Neural cell (in vitro differentiated cells): Measurements from ENCODE around the gene HSD3B7. TPM values are rescaled to one million over a fixed set of nuclear protein-coding genes. Genes with fewer than 3 reads are reported as not detected.

Source experiments
- H2AFZ ChIP-seq: fragments of 200-600, 300-800 bp; sonication (generic), shearing (Covaris generic); 2 replicates; pipeline ENCODE4 v1.6.0; 2014; ENCODE audit warnings: low read depth, mild to moderate bottlenecking, antibody characterized with exemption, low read length, moderate library complexity
- H3F3A ChIP-seq: fragments of 200-600 bp; shearing (Covaris generic); 2 replicates; pipeline ENCODE4 v1.6.1; 2016; ENCODE audit warnings: mild to moderate bottlenecking, moderate library complexity, mixed read lengths, antibody characterized with exemption, low read length; ENCODE audit not compliant: insufficient read depth, poor library complexity, severe bottlenecking
- H3K27ac ChIP-seq: fragments of 200-600, 300-800 bp; sonication (generic), shearing (Covaris generic); 2 replicates; pipeline ENCODE4 v1.5.1; 2014; ENCODE audit warnings: mild to moderate bottlenecking, low read length, moderate library complexity
- H3K27me3 ChIP-seq: fragments of 300-800, 200-600 bp; sonication (generic), shearing (Covaris generic); 2 replicates; pipeline ENCODE4 v1.6.0; 2014; ENCODE audit warnings: mild to moderate bottlenecking, low read depth, low read length, moderate library complexity; ENCODE audit not compliant: insufficient read depth
- H3K36me3 ChIP-seq: fragments of 300-800, 200-600 bp; sonication (generic), shearing (Covaris generic); 2 replicates; pipeline ENCODE4 v1.5.1; 2014; ENCODE audit warnings: mild to moderate bottlenecking, antibody characterized with exemption, low read length, moderate library complexity; ENCODE audit not compliant: insufficient read depth
- H3K4me2 ChIP-seq: fragments of 300-800, 200-600 bp; sonication (generic), shearing (Covaris generic); 2 replicates; pipeline ENCODE4 v1.6.0; 2014; ENCODE audit warnings: mild to moderate bottlenecking, low read length
- H3K4me3 ChIP-seq: fragments of 300-800, 200-600 bp; sonication (generic), shearing (Covaris generic); 2 replicates; pipeline ENCODE4 v1.5.1; 2014; ENCODE audit warnings: mild to moderate bottlenecking, low read length, moderate library complexity
- H3K79me2 ChIP-seq: fragments of 200-600 bp; shearing (Covaris generic); replicated peaks from 2 replicates; pipeline ENCODE4 v1.6.0; 2014; ENCODE audit warnings: mild to moderate bottlenecking, low read length, moderate library complexity; ENCODE audit not compliant: insufficient read depth
- H3K9ac ChIP-seq: fragments of 300-800, 200-600 bp; sonication (generic), shearing (Covaris generic); 2 replicates; pipeline ENCODE4 v1.6.1; 2016; ENCODE audit warnings: mild to moderate bottlenecking, low read length, mixed read lengths
- H3K9me2 ChIP-seq: fragments of 200-600 bp; shearing (Covaris generic); 2 replicates; pipeline ENCODE4 v1.6.1; 2016; ENCODE audit warnings: mild to moderate bottlenecking, low read length, mixed read lengths; ENCODE audit not compliant: insufficient read depth
- H3K9me3 ChIP-seq: fragments of 200-600, 300-800 bp; sonication (generic), shearing (Covaris generic); 2 replicates; pipeline ENCODE4 v1.6.1; 2016; ENCODE audit warnings: mild to moderate bottlenecking, mixed run types, low read length, moderate library complexity, mixed read lengths
- H4K20me1 ChIP-seq: fragments of 200-600 bp; shearing (Covaris generic); 2 replicates; pipeline ENCODE4 v1.6.1; 2016; ENCODE audit warnings: mild to moderate bottlenecking, mixed run types; ENCODE audit not compliant: insufficient read depth
- CTCF ChIP-seq: fragments of 450-650 bp; IDR thresholded peaks from 2 replicates; pipeline ENCODE4 v1.5.1; 2014; ENCODE audit warnings: antibody characterized with exemption, mild to moderate bottlenecking, moderate library complexity; ENCODE audit not compliant: poor library complexity, severe bottlenecking
- EP300 ChIP-seq: fragments of 450-650 bp; conservative IDR thresholded peaks from 2 replicates; pipeline ENCODE4 v1.6.1; 2014; ENCODE audit warnings: antibody characterized with exemption, mild to moderate bottlenecking, moderate library complexity; ENCODE audit not compliant: poor library complexity, severe bottlenecking
- EZH2 ChIP-seq: fragments of 200-600, 300-800 bp; shearing (Covaris generic), sonication (generic); IDR thresholded peaks from 2 replicates; pipeline ENCODE4 v1.6.1; 2014; ENCODE audit warnings: antibody characterized with exemption, low read length, borderline replicate concordance, mild to moderate bottlenecking; ENCODE audit not compliant: insufficient read depth, poor library complexity, severe bottlenecking
- MXI1 ChIP-seq: fragments of 450-650 bp; conservative IDR thresholded peaks from 2 replicates; pipeline ENCODE4 v1.6.1; 2014; ENCODE audit warnings: antibody characterized with exemption, mild to moderate bottlenecking; ENCODE audit not compliant: poor library complexity, severe bottlenecking
- POLR2AphosphoS5 ChIP-seq: IDR thresholded peaks from 2 replicates; pipeline ENCODE4 v1.6.1; 2012
- RAD21 ChIP-seq: fragments of 450-650 bp; conservative IDR thresholded peaks from 2 replicates; pipeline ENCODE4 v1.6.1; 2014; ENCODE audit warnings: antibody characterized with exemption, mild to moderate bottlenecking, moderate library complexity
- REST ChIP-seq: IDR thresholded peaks from 2 replicates; pipeline ENCODE4 v1.6.1; 2012; ENCODE audit warnings: borderline replicate concordance
- SMC3 ChIP-seq: fragments of 450-650 bp; conservative IDR thresholded peaks from 2 replicates; pipeline ENCODE4 v1.6.1; 2014; ENCODE audit warnings: antibody characterized with exemption, mild to moderate bottlenecking, moderate library complexity; ENCODE audit not compliant: poor library complexity
- TAF1 ChIP-seq: IDR thresholded peaks from 2 replicates; pipeline ENCODE4 v1.6.1; 2012; ENCODE audit warnings: low read depth
- polyA plus RNA-seq: library from polyadenylated mRNA; depleted of rRNA; stranded (reverse); fragments of >200 nt; gene quantifications from 2 replicates; pipeline ENCODE4 v1.2.3, GENCODE V29; 2014

HSD3B7 gene
- polyA plus RNA-seq, 1 donor from 2014 or later, result 3.4 TPM

DNA sequence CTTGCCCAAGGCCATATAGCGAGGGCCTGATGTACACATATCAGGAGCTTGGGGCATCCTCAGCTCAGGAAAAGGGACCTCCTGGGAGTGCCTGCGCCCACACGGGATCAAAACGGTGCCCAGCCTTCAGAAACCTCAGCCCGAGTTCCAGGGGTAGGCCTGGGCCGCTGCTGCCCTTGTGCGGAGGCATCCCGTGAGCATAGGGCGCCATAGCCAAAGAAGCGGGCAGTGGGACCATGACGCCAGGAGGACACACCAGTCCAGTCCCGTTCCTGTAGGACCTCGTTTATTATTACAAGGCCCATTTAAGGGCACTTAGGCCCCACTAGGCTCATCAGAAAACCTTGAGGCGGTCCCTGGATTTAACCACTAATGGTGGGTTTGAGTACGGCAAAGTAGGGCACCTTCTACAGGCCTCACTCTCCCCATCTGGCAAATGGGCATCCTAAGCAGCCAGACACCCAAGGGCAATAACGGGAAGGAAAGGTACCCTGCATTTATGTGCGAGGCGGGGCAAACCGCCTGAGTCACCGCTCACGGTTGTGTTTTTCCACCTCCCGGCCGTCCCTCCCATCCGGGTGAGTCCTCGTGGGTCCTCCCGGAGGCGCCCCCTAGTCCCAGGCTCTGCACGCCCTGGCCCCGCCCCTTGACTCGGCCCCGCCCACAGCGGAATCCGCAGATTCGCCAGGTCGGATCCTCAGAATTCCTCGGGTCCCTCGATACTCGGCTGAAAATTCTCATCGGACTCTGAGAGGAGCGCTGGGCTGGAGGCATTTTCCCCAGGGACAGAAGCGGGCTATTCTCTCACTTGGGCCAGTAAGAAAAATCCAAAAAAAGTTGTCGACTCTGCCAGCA is 28.2 kb upstream of the HSD3B7 start:
- H3K9me2 ChIP-seq, result no peaks in the 10 kb centered on the region
- H3K79me2 ChIP-seq, result peaks cover 8% of the 10 kb centered on the region
- no peak for TF ChIP-seq EP300
- peak; percentile 47 for TF ChIP-seq CTCF
- TF ChIP-seq REST, result peak; percentile 61
- peak overlapping the region; percentile 97 for H3K9ac ChIP-seq
- no peaks in the 10 kb centered on the region for H4K20me1 ChIP-seq
- H3K27ac ChIP-seq, result peak overlapping the region; percentile 97
- H3K4me2 ChIP-seq, result peak overlapping the region; percentile 78
- no peaks in the 10 kb centered on the region for H3K36me3 ChIP-seq
- peak overlapping the region; percentile 91 for H3K4me3 ChIP-seq
- H2AFZ ChIP-seq, result peak overlapping the region; percentile 96
- no peaks in the 10 kb centered on the region for H3K27me3 ChIP-seq
- peaks cover 5% of the 10 kb centered on the region for H3F3A ChIP-seq
- H3K9me3 ChIP-seq, result no peaks in the 10 kb centered on the region

- H3K9ac ChIP-seq, result peak within 1 kb of the TSS; percentile 97
- peak within 1 kb of the TSS; percentile 96 for H2AFZ ChIP-seq
- H3K9me2 ChIP-seq, result no peaks in the 10 kb centered on the region
- peak within 1 kb of the TSS; percentile 91 for H3K4me3 ChIP-seq
- H3K9me3 ChIP-seq, result no peaks in the 10 kb centered on the region
- H3F3A ChIP-seq, result peaks cover 5% of the 10 kb centered on the region
- H3K27me3 ChIP-seq, result no peaks in the 10 kb centered on the region
- H3K27ac ChIP-seq, result peak within 1 kb of the TSS; percentile 97
- H3K79me2 ChIP-seq, result peaks cover 8% of the 10 kb centered on the region
- no peaks in the 10 kb centered on the region for H3K36me3 ChIP-seq
- TF ChIP-seq POLR2AphosphoS5 (peak; percentile 32), CTCF (peak; percentile 27), EP300 (peak; percentile 100), MXI1 (peak; percentile 88), RAD21 (no peak), EZH2 (no peak), SMC3 (peak; percentile 52), TAF1 (no peak), REST (peak; percentile 44)
- H4K20me1 ChIP-seq, result no peaks in the 10 kb centered on the region
- peak within 1 kb of the TSS; percentile 78 for H3K4me2 ChIP-seq
Measured at GRCh38 chr16:30957456-30958174, 27.4 kb upstream of the HSD3B7 start, which contains the start of gene SETD1A. SETD1A (plus strand) TSS chr16:30957754; CDS start chr16:30958732, 978 bp downstream.
